Type B pancreatic cell (in vitro differentiated cells): ENCODE results near the gene ZNF574. TPM values are rescaled to one million over a fixed set of nuclear protein-coding genes. Genes with fewer than 3 reads are reported as not detected.

Source experiments
- DNase-seq: peaks from one replicate; pipeline ENCODE4 v3.0.0; 2021; ENCODE audit warnings: mixed read lengths; ENCODE audit not compliant: unreplicated experiment; ENCODE audit errors: extremely low spot score
- H3K27ac Mint-ChIP-seq: 2 replicates; pipeline ENCODE4 v1.8.0; 2021; ENCODE audit warnings: mild to moderate bottlenecking, mixed read lengths
- H3K27me3 Mint-ChIP-seq: 2 replicates; pipeline ENCODE4 v1.8.0; 2021; ENCODE audit warnings: mixed read lengths
- H3K36me3 Mint-ChIP-seq: 2 replicates; pipeline ENCODE4 v1.8.0; 2021; ENCODE audit warnings: mixed read lengths
- H3K4me1 Mint-ChIP-seq: one replicate; pipeline ENCODE4 v1.8.0; 2021; ENCODE audit warnings: mixed read lengths; ENCODE audit not compliant: unreplicated experiment
- H3K4me3 Mint-ChIP-seq: 2 replicates; pipeline ENCODE4 v1.8.0; 2021; ENCODE audit warnings: mild to moderate bottlenecking, mixed read lengths
- H3K9me3 Mint-ChIP-seq: 2 replicates; pipeline ENCODE4 v1.8.0; 2021; ENCODE audit warnings: mixed read lengths
- total RNA-seq: library from RNA; stranded (reverse); gene quantifications from 2 replicates; pipeline ENCODE4 v1.2.1, GENCODE V29; 2021; ENCODE audit warnings: low replicate concordance
- TF ChIP-seq, protein P1 (sequence below): fragments of 200-600 bp; sonication (generic); conservative IDR thresholded peaks from 2 replicates; pipeline ENCODE4 v1.5.0; 2021; ENCODE audit warnings: antibody characterized with exemption, mild to moderate bottlenecking

Gene ZNF574
- total RNA-seq, 1 donor from 2014 or later: 20.1 TPM

DNA sequence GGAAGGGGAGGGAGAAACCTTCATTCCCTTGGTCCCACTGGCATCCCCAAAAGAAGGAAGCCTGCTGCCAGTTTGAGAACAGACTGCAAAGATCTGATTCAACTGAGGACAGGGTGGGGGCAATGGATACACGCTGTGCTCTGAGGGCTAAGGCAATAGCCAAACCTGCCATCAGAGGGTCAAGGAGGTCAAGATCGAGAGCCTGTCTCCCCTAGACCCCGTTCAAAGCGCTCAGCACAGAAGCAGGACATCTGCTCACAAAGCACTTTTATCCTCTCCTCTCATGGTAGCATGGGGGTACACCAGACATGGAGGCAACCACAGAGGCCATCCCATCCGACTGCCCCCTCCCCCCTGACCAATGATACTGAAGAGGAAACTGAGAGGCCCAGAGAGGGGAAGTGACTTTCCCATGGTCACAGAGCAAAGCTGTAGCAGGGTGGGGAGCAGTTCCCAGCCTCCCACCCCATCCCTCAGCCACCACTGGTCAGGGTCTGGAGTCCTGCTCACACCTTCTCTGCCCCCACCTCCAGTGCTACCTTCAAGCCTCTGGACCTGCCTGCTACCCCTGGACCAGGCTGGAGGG is 45.2 kb downstream of the ZNF574 start:
- Mint-ChIP-seq H3K27me3 (peaks cover 32% of the 10 kb centered on the region), H3K27ac (no peak overlapping the region), H3K9me3 (no peaks in the 10 kb centered on the region), H3K36me3 (no peaks in the 10 kb centered on the region), H3K4me3 (no peak overlapping the region), H3K4me1 (no peaks in the 10 kb centered on the region)
- TF ChIP-seq, protein P1, sequence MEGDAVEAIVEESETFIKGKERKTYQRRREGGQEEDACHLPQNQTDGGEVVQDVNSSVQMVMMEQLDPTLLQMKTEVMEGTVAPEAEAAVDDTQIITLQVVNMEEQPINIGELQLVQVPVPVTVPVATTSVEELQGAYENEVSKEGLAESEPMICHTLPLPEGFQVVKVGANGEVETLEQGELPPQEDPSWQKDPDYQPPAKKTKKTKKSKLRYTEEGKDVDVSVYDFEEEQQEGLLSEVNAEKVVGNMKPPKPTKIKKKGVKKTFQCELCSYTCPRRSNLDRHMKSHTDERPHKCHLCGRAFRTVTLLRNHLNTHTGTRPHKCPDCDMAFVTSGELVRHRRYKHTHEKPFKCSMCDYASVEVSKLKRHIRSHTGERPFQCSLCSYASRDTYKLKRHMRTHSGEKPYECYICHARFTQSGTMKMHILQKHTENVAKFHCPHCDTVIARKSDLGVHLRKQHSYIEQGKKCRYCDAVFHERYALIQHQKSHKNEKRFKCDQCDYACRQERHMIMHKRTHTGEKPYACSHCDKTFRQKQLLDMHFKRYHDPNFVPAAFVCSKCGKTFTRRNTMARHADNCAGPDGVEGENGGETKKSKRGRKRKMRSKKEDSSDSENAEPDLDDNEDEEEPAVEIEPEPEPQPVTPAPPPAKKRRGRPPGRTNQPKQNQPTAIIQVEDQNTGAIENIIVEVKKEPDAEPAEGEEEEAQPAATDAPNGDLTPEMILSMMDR: no peak
- DNase-seq: no peak

DNA sequence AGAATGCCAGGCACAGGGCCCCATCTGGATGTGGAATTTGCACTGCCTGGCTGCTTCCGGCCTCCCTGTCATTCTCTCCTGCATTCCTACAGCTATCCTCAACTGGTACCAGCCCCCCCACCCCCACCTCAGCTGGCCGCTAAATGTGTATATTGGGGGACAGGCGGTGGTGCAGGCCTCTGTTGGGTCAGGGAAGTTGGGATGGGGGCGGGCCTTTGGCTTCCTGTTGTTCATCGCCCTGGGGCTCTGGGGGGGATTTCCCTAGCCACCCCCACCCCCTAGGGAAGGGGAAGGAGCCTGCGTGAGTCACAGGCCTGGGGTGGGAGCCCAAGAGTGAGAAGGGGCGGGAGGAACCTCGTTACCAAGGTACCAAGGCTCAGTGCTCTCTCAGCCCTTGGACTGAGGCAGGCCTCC is 45.7 kb downstream of the ZNF574 start:
- Mint-ChIP-seq H3K27ac (no peak overlapping the region), H3K4me1 (no peaks in the 10 kb centered on the region), H3K36me3 (no peaks in the 10 kb centered on the region), H3K9me3 (no peaks in the 10 kb centered on the region), H3K4me3 (no peak overlapping the region), H3K27me3 (peaks cover 32% of the 10 kb centered on the region)
- DNase-seq: no peak
- TF ChIP-seq, protein P1: no peak

DNA sequence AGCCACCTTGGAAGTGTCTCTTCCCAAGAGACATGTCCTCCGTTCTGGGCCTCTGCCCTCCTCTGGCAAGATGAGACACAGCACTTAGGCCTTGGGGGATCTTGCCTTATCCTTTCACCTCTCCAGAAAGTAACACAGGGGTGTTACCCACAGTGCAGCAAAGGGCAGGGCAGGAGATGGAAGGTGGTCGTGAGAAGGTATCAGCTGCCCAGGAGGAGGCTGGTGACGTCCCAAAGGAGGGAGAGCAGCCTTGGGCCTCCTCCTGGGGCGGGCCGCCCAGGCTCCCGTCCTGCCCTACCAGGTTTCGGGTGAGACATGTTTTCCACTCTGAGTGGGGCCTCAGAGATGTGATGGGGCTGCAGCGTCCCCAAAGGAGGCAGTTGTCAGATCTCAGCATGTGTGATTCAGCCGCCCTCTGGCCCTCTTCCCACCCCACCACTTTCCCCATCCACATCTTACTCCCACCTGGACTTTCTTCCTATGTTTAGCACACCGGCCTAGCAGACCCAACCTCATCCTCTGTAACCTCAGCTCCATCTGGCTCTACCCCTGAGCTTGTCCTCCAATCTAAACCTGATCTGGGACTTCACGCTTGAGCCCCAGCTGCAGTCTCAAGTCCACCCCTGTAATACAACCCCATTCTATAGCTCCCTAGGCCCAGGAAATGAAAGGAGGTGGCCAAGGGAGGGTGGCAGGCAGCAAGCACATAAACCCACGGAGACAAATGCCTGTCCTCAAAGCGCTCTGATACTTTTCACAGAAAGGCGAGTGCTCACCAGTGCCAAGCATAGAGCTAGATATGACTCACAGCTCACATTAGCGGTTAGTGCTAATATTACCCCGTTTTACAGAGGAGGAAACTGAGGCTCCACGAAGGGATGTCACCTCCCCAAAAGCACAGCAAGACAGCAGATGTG is 47.0 kb downstream of the ZNF574 start:
- Mint-ChIP-seq H3K9me3 (no peaks in the 10 kb centered on the region), H3K27me3 (peaks cover 40% of the 10 kb centered on the region), H3K27ac (no peak overlapping the region), H3K36me3 (no peaks in the 10 kb centered on the region), H3K4me3 (no peak overlapping the region), H3K4me1 (no peaks in the 10 kb centered on the region)
- TF ChIP-seq, protein P1: no peak
- DNase-seq: no peak

DNA sequence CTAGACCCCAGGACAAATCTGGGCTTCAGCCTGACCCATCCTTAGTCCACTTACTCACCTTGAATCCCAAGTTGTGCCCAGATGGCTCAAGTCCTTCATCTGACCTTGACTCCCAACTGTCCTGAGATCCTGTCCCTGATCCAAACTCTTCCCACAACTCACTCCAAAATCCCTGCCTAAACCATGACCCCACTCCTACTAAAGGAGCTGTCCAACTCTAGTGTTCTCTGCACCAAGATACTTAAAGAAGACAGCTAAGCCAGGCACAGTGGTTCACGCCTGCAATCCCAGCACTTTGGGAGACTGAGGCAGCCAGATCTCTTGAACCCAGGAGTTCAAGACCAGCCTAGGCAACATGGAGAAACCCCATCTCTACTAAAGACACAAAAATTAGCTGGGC is 47.8 kb downstream of the ZNF574 start:
- Mint-ChIP-seq H3K4me3 (no peak overlapping the region), H3K9me3 (no peaks in the 10 kb centered on the region), H3K36me3 (no peaks in the 10 kb centered on the region), H3K27me3 (peaks cover 46% of the 10 kb centered on the region), H3K27ac (no peak overlapping the region), H3K4me1 (no peaks in the 10 kb centered on the region)
- TF ChIP-seq, protein P1: no peak
- DNase-seq: no peak

DNA sequence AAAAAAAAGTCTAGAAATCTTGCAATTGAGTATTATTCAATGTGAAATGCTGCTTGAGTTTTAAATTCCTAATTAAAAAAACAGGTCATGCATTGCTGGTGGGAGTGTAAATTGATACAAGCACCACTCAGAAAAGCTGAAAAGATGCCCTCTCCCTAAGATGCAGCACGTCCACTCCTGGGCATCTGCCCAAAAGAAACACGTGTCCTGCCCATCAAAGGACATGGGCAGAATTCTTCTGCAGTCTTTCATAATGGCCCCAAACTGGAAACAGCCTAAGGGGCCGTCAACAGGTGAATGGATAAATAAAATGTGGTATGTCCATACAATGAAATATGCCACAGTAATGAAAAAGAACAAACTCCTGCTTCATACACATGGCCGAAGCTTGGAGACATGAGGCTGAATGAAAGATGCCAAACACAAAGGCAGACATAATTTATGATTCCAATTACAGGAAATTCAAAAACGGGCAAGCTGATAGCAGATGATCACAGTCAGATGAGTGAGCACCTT is 48.5 kb downstream of the ZNF574 start:
- no peak for DNase-seq
- Mint-ChIP-seq H3K4me3 (no peak overlapping the region), H3K4me1 (no peaks in the 10 kb centered on the region), H3K27me3 (peaks cover 51% of the 10 kb centered on the region), H3K9me3 (no peaks in the 10 kb centered on the region), H3K27ac (no peak overlapping the region), H3K36me3 (no peaks in the 10 kb centered on the region)
- TF ChIP-seq, protein P1: no peak
